H9 (cell line): ENCODE results near the gene SLC36A4. TPM values are rescaled to one million over a fixed set of nuclear protein-coding genes. Genes with fewer than 3 reads are reported as not detected.

Experiments
- DNase-seq: peaks from one replicate; pipeline ENCODE4 v3.0.0-alpha.2; 2017
- H2AFZ ChIP-seq: one replicate; pipeline ENCODE4 v1.6.1; 2013; ENCODE audit warnings: mild to moderate bottlenecking, low read length, control low read depth, moderate library complexity
- H2AK5ac ChIP-seq: 2 replicates; pipeline ENCODE4 v1.6.1; 2013; ENCODE audit warnings: low read length, control low read depth, mixed read lengths; ENCODE audit not compliant: insufficient read length
- H2BK120ac ChIP-seq: one replicate; pipeline ENCODE4 v1.6.1; 2013; ENCODE audit warnings: low read depth, mild to moderate bottlenecking, low read length, control low read depth, inconsistent platforms; ENCODE audit not compliant: poor library complexity, severe bottlenecking
- H2BK12ac ChIP-seq: 2 replicates; pipeline ENCODE4 v1.6.1; 2013; ENCODE audit warnings: low read length, control low read depth, mixed read lengths, low read depth; ENCODE audit not compliant: insufficient read length
- H2BK15ac ChIP-seq: 2 replicates; pipeline ENCODE4 v1.6.1; 2013; ENCODE audit warnings: low read depth, low read length, control low read depth
- H2BK20ac ChIP-seq: one replicate; pipeline ENCODE4 v1.6.1; 2013; ENCODE audit warnings: low read depth, mild to moderate bottlenecking, low read length, control low read depth, inconsistent platforms; ENCODE audit not compliant: poor library complexity, severe bottlenecking
- H2BK5ac ChIP-seq: 2 replicates; pipeline ENCODE4 v1.6.1; 2013; ENCODE audit warnings: low read length, control low read depth, mixed read lengths; ENCODE audit not compliant: insufficient read length
- H3K14ac ChIP-seq: 2 replicates; pipeline ENCODE4 v1.6.1; 2013; ENCODE audit warnings: low read length, control low read depth; ENCODE audit not compliant: insufficient read depth
- H3K18ac ChIP-seq: 2 replicates; pipeline ENCODE4 v1.6.1; 2013; ENCODE audit warnings: low read depth, mild to moderate bottlenecking, mixed read lengths, low read length, control low read depth; ENCODE audit not compliant: insufficient read length
- H3K23ac ChIP-seq: 2 replicates; pipeline ENCODE4 v1.6.1; 2013; ENCODE audit warnings: low read length, control low read depth, mixed read lengths, low read depth; ENCODE audit not compliant: insufficient read length
- H3K23me2 ChIP-seq: 2 replicates; pipeline ENCODE4 v1.6.1; 2013; ENCODE audit warnings: low read depth, mild to moderate bottlenecking, mixed read lengths, low read length, control low read depth; ENCODE audit not compliant: insufficient read length, poor library complexity, severe bottlenecking
- H3K27ac ChIP-seq: 2 replicates; pipeline ENCODE4 v1.5.1; 2013; ENCODE audit warnings: low read length, control low read depth, mixed read lengths, low read depth; ENCODE audit not compliant: insufficient read length
- H3K27me3 ChIP-seq: 2 replicates; pipeline ENCODE4 v1.6.1; 2013; ENCODE audit warnings: low read length, control low read depth, inconsistent platforms; ENCODE audit not compliant: insufficient read depth
- H3K4ac ChIP-seq: 2 replicates; pipeline ENCODE4 v1.6.1; 2013; ENCODE audit warnings: low read depth, mild to moderate bottlenecking, control low read depth, inconsistent platforms, low read length, moderate library complexity
- H3K4me1 ChIP-seq: 2 replicates; pipeline ENCODE4 v1.6.1; 2013; ENCODE audit warnings: low read length, control low read depth, inconsistent platforms; ENCODE audit not compliant: insufficient read depth
- H3K4me2 ChIP-seq: 2 replicates; pipeline ENCODE4 v1.6.1; 2013; ENCODE audit warnings: low read length, control low read depth, mixed read lengths; ENCODE audit not compliant: insufficient read length, insufficient read depth
- H3K56ac ChIP-seq: 2 replicates; pipeline ENCODE4 v1.6.1; 2013; ENCODE audit warnings: low read depth, mild to moderate bottlenecking, mixed read lengths, low read length, control low read depth; ENCODE audit not compliant: insufficient read length
- H3K79me1 ChIP-seq: 2 replicates; pipeline ENCODE4 v1.6.1; 2013; ENCODE audit warnings: low read depth, mild to moderate bottlenecking, moderate library complexity, low read length, control low read depth, inconsistent platforms; ENCODE audit not compliant: insufficient read depth, poor library complexity, severe bottlenecking
- H3K79me2 ChIP-seq: 2 replicates; pipeline ENCODE4 v1.6.1; 2013; ENCODE audit warnings: low read length, control low read depth, inconsistent platforms; ENCODE audit not compliant: insufficient read depth
- H3K9ac ChIP-seq: 2 replicates; pipeline ENCODE4 v1.6.1; 2013; ENCODE audit warnings: low read length, control low read depth, mixed read lengths; ENCODE audit not compliant: insufficient read length; ENCODE audit errors: extremely low read depth
- H3K9me3 ChIP-seq: one replicate; pipeline ENCODE4 v1.6.1; 2013; ENCODE audit warnings: low read depth, low read length, inconsistent platforms; ENCODE audit not compliant: control insufficient read depth
- H3T11ph ChIP-seq: one replicate; pipeline ENCODE4 v1.6.1; 2013; ENCODE audit warnings: mild to moderate bottlenecking, low read length, control low read depth, inconsistent platforms
- H4K20me1 ChIP-seq: one replicate; pipeline ENCODE4 v1.6.1; 2013; ENCODE audit not compliant: control insufficient read depth, insufficient read length, insufficient read depth
- H4K5ac ChIP-seq: 2 replicates; pipeline ENCODE4 v1.6.1; 2013; ENCODE audit warnings: low read depth, mild to moderate bottlenecking, mixed read lengths, low read length, control low read depth; ENCODE audit not compliant: insufficient read length
- H4K8ac ChIP-seq: replicated peaks from 2 replicates; pipeline ENCODE4 v1.6.1; 2013; ENCODE audit warnings: low read length, control low read depth, mixed read lengths, low read depth; ENCODE audit not compliant: insufficient read length
- H4K91ac ChIP-seq: 2 replicates; pipeline ENCODE4 v1.6.1; 2013; ENCODE audit warnings: low read depth, mild to moderate bottlenecking, moderate library complexity, mixed read lengths, low read length, control low read depth; ENCODE audit not compliant: insufficient read length
- H3K27ac Mint-ChIP-seq, 3 experiments: 2 replicates in 2 of 3; 3 replicates in 1 of 3; pipeline ENCODE4 v1.8.0; 2020 to 2021; ENCODE audit warnings: mixed read lengths in 3 of 3, mild to moderate bottlenecking in 1 of 3, moderate library complexity in 1 of 3
- H3K27me3 Mint-ChIP-seq: 2 replicates; pipeline ENCODE4 v1.8.0; 2021; ENCODE audit warnings: low read depth, mild to moderate bottlenecking, moderate library complexity, mixed read lengths
- H3K36me3 Mint-ChIP-seq, 3 experiments: 2 replicates in 2 of 3; 3 replicates in 1 of 3; pipeline ENCODE4 v1.8.0; 2020 to 2021; ENCODE audit warnings: low read depth in 3 of 3, mixed read lengths in 3 of 3; ENCODE audit not compliant: insufficient read depth in 1 of 3
- H3K4me1 Mint-ChIP-seq, 2 experiments: 2 replicates each; pipeline ENCODE4 v1.8.0; 2020; ENCODE audit warnings: mixed read lengths in 2 of 2
- H3K4me3 Mint-ChIP-seq, 2 experiments: 2 replicates in 1 of 2; 3 replicates in 1 of 2; pipeline ENCODE4 v1.8.0; 2020 to 2021; ENCODE audit warnings: mild to moderate bottlenecking in 2 of 2, mixed read lengths in 2 of 2, moderate library complexity in 1 of 2
- H3K9me3 Mint-ChIP-seq, 2 experiments: 2 replicates in 1 of 2; 3 replicates in 1 of 2; pipeline ENCODE4 v1.8.0; 2020; ENCODE audit warnings: mild to moderate bottlenecking in 2 of 2, mixed read lengths in 2 of 2, moderate library complexity in 1 of 2
- CTCF ChIP-seq: fragments of 200-600 bp; sonication (generic); conservative IDR thresholded peaks from 3 replicates; pipeline ENCODE4 v1.8.0; 2021; ENCODE audit warnings: antibody characterized with exemption, mild to moderate bottlenecking
- total RNA-seq: library from RNA; stranded (reverse); gene quantifications from 2 replicates; pipeline ENCODE4 v1.2.1, GENCODE V29; 2021

The SLC36A4 gene
- total RNA-seq, 1 experiment from 2014 or later = 33.3 TPM

GRCh38 chr11:93160156-93160555 lies 37.6 kb downstream of the SLC36A4 start:
- Histone ChIP-seq H3K23me2 (no peaks in the 10 kb centered on the region), H3K23ac (no peak overlapping the region), H2AK5ac (no peak overlapping the region), H4K20me1 (no peaks in the 10 kb centered on the region), H3K79me2 (no peaks in the 10 kb centered on the region), H4K5ac (no peak overlapping the region), H3K4ac (no peak overlapping the region), H3T11ph (no peak overlapping the region), H3K9ac (no peak overlapping the region), H2AFZ (no peak overlapping the region), H2BK15ac (no peak overlapping the region), H3K18ac (no peak overlapping the region), H3K27ac (no peak overlapping the region), H3K27me3 (no peaks in the 10 kb centered on the region), H2BK12ac (no peak overlapping the region), H3K4me2 (no peak overlapping the region), H4K91ac (no peak overlapping the region), H2BK5ac (no peak overlapping the region), H2BK120ac (no peak overlapping the region), H4K8ac (no peak overlapping the region), H3K14ac (no peak overlapping the region), H2BK20ac (no peak overlapping the region), H3K79me1 (no peaks in the 10 kb centered on the region), H3K9me3 (no peaks in the 10 kb centered on the region), H3K56ac (no peak overlapping the region), H3K4me1 (no peaks in the 10 kb centered on the region)
- Mint-ChIP-seq H3K9me3 (peaks cover 4 to 21% of the 10 kb centered on the region in 2 experiments), H3K4me1 (no peaks in the 10 kb centered on the region), H3K4me3 (no peak overlapping the region), H3K27me3 (no peaks in the 10 kb centered on the region), H3K27ac (no peak overlapping the region), H3K36me3 (peaks cover 24 to 46% (median 44%) of the 10 kb centered on the region in 3 experiments)
- DNase-seq = no peak
- no peak for TF ChIP-seq CTCF
